Islet of Langerhans (tissue), 1 donor: ENCODE measurements around the gene HOXD10.

ENCODE experiments used
- FAIRE-seq: peaks from one replicate; lab custom pipeline; 2011; peaks lifted over from hg19 to GRCh38; lab: Jason Lieb, UNC

The HOXD10 gene

GRCh38 chr2:176115883-176116813 lies at the start of gene HOXD10:
Gene HOXD10, plus strand, starts transcription at chr2:176116778. Its CDS starts 56 bp downstream, at chr2:176116834.
- no peak for FAIRE-seq

GRCh38 chr2:176067589-176068418 lies 48.8 kb upstream of the HOXD10 start:
- no peak for FAIRE-seq

- no peak for FAIRE-seq
Measured at GRCh38 chr2:176068419-176068832, 48.2 kb upstream of the HOXD10 start.

GRCh38 chr2:176071330-176072291 lies 45.0 kb upstream of the HOXD10 start:
- no peak for FAIRE-seq

GRCh38 chr2:176072292-176072669 lies 44.3 kb upstream of the HOXD10 start:
- no peak for FAIRE-seq

GRCh38 chr2:176072951-176073904 lies 43.4 kb upstream of the HOXD10 start:
- no peak for FAIRE-seq

GRCh38 chr2:176074919-176075425 lies 41.6 kb upstream of the HOXD10 start:
- no peak for FAIRE-seq

GRCh38 chr2:176075481-176075880 lies 41.1 kb upstream of the HOXD10 start:
- no peak for FAIRE-seq

- no peak for FAIRE-seq
Measured at GRCh38 chr2:176076063-176076462, 40.5 kb upstream of the HOXD10 start.

GRCh38 chr2:176076796-176077195 lies 39.8 kb upstream of the HOXD10 start:
- FAIRE-seq: no peak

- no peak for FAIRE-seq
Measured at GRCh38 chr2:176078541-176079284, 37.9 kb upstream of the HOXD10 start.

- FAIRE-seq: no peak
Measured at GRCh38 chr2:176079285-176079830, 37.2 kb upstream of the HOXD10 start.

GRCh38 chr2:176079831-176080539 lies 36.6 kb upstream of the HOXD10 start:
- no peak for FAIRE-seq

- FAIRE-seq: no peak
Measured at GRCh38 chr2:176080540-176081375, 35.8 kb upstream of the HOXD10 start.

GRCh38 chr2:176081376-176081836 lies 35.2 kb upstream of the HOXD10 start:
- no peak for FAIRE-seq

- FAIRE-seq: no peak
Measured at GRCh38 chr2:176081837-176082524, 34.6 kb upstream of the HOXD10 start.

- FAIRE-seq: no peak
Measured at GRCh38 chr2:176082525-176082823, 34.1 kb upstream of the HOXD10 start.
